Germinal center (tissue), 1 donor: ENCODE results near the gene ZFHX3.

Experiments used
- DNase-seq: peaks from one replicate; pipeline ENCODE4 v3.0.0; 2012; ENCODE audit warnings: mixed read lengths, low spot score

Gene ZFHX3

DNA sequence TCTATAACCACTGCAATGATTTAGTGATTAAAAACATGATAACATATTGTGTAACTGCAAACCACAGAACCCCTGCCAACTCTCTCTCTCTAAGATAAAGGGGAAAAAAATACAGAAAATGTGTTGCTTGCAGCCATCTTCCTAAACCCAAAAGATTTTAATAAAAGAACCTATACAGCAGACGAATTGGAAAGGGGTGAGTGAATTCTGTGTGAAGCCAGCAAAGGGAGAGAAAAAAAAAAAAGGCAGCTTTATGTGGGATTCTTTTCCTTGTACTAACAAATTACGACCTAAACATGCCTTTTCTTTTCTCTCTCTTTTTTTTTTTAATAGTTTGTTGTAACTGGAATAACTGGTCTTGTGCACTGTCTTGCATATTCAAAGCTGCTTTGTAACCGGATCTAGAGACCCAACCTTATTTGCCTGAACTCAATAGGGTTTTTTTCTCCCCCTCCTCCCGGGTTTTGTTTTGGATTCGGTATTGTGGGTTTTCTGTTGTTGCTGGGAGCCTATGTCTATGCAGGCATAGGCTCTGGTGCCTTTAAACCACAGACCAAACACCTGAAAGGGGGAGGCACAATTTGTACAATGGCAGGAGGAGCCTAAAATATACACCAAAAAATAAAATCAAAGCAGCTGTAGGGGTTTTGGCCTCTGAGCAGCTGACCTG, 7.0 kb upstream of the ZFHX3 start:
- DNase-seq: no peak

DNA sequence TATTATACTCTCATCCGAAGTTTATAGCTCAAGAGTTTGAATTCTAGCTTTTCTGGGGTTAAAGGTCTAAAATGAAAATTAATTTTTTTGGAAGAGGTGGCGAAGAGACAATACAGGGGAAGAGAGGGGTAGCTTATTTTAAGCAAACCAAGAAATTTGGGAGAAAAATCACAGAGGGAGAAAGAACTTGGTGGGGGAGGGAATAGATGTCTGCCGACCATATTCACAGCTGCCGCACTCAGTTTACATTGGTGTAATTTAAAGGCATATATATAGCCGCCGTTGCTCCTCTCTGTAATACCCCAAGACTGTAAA, 6.5 kb upstream of the ZFHX3 start:
- DNase-seq: no peak

- no peak for DNase-seq
Measured at GRCh38 chr16:73054125-73054484, 6.2 kb upstream of the ZFHX3 start.

DNA sequence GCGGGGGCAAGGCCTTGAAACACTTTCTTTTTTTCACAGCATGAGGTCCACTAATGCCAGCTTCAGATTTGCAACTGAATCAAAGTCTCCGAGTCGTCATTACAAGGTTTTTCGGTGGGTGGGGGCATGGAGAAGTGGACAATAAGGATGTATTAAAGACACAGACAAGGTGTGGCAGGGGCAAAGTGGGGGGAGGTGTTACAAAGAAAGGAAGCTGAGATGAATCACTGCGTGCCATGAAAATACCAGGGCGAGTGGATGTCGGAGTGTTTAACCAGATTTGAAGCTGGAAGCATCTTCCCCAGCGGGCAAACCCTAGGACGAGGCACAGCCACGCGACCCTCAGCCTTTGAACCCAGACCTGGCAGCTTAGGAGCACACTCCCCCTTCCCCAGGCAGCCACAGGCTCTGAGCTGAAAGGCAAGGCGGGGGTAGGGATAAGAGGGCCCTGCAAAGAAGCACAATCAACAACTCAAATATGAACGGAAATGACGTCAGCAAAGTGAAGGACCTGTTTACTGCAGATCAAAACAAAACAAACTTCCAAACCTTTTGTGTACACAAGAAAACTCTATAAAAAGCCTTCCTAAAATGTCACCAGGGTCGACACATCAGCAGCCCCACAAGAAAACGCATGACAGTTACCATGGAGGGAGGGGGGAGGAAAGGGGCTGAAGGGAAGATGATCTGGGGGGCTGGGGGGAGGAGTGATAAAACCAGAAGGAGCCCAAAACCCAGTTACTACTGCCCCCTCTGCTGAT, 5.6 kb upstream of the ZFHX3 start:
- DNase-seq: no peak

DNA sequence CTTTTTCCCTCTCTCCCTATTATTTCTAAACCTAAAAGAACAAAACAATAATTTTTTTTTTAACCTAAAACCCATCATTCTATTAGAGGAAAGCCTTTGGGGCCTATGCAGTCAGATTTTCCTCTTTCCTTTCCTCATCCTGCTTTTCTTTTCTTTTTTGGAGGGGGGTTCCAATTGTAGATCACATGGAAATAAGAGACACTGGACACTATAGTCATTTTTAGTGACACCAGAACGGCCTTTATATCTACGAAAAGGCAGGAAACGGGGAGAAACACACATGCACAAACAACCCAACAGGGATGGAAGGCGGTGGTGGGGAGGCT, 5.1 kb upstream of the ZFHX3 start:
- no peak for DNase-seq

GRCh38 chr16:73052576-73052975, 4.6 kb upstream of the ZFHX3 start:
- DNase-seq: no peak

- no peak for DNase-seq
Measured at GRCh38 chr16:73051961-73052360, 4.0 kb upstream of the ZFHX3 start.

GRCh38 chr16:73051226-73051625, 3.3 kb upstream of the ZFHX3 start:
- DNase-seq: no peak

DNA sequence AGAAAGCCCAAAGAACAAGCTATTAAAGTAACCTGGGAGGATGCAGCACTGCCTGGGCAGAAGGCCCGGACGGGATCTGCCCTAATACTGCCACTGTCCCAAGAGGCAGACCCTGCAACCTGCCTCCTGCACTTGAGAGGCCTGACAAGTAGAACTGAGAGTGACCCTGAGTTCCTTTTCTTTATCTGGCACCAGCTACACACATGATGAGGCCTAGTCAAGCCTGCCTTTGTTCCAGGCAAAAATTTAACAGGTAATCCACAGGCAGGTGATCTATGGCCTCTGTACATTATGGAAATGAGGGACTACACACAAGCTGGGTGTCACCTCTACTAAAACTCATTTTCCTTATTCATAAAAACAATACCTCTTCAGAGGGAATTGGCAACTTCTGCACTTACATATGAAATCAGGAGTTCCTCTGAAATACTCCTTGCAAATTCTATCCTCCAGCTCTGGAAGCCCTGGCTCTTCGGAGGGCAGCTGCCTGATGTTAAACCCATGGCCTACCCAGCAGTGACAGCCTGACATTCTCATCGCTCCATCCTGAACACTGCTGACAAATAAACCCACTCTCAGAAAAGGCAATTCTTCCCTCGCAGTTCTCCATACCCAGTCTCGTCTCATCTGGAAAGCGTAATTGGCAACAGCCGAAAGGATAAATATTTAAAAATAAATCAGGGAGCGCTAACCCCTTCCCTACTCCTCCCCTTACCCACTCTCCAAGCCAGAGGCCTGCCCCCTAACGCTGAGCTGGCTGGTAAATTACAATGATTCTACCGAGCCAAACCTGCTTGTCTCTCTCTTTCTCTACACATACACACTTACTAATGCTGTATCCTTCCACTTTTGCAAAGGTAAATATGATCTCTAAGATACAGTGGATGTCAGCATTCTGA, 2.5 kb upstream of the ZFHX3 start:
- no peak for DNase-seq

GRCh38 chr16:73049511-73049910, 1.6 kb upstream of the ZFHX3 start:
- DNase-seq: no peak

- no peak for DNase-seq
Measured at GRCh38 chr16:73049091-73049490, 1.2 kb upstream of the ZFHX3 start.

DNA sequence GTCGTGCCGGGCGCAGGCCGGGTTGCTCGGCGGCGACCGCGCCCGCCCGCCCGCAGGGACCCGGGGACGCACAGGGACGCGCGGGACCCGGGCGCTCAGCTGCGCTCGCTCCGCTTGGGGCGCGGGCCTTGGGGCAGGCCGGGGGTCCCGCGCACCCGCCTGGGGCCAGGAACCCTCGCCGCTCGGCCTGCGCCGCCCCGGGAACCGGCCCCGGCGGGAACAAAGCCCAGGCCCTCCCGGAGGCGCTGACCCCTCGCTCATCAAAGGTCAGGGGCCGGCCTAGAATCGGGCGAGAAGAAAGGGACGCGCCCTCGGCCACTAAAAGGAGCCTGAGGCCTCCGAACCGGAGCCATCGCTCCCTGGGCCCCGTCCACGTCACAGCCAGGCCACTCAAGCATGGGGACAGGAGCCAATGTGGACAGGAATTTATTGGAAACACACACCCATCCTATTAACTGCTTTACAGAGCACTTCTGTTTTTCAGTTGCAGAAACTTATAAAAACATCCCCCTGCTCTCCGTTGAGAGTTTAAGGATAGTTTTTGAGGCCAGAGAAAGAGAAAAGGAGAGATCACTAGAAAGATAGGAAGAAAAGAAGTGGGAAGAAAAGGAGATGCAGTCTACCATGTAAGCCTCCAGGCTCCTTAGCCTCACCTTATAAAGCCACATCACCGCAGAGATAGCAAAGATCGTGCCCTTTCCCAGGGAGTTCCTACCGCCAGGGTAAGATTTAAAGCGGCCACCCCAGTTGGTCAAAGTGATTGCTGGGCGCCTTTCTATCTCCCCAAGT, 558 bp upstream of the ZFHX3 start:
- no peak for DNase-seq

DNA sequence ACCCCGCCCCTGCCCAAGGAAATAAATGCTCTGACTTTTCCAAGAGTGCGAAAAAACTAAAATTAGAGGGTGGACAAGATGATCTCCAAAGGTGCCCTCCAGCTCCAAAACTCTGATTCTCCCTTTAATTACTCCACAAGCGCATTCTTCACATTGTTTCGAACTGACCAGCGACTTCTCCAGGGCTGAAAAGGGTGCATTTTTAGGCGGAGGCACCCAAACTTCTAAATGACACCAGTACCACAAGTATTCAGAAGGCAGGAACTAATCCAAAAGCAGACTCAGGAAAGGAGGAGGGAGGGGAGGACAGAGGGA, 750 bp downstream of the ZFHX3 start:
- no peak for DNase-seq

- no peak for DNase-seq
Measured at GRCh38 chr16:73046849-73047214, 1.1 kb downstream of the ZFHX3 start.

DNA sequence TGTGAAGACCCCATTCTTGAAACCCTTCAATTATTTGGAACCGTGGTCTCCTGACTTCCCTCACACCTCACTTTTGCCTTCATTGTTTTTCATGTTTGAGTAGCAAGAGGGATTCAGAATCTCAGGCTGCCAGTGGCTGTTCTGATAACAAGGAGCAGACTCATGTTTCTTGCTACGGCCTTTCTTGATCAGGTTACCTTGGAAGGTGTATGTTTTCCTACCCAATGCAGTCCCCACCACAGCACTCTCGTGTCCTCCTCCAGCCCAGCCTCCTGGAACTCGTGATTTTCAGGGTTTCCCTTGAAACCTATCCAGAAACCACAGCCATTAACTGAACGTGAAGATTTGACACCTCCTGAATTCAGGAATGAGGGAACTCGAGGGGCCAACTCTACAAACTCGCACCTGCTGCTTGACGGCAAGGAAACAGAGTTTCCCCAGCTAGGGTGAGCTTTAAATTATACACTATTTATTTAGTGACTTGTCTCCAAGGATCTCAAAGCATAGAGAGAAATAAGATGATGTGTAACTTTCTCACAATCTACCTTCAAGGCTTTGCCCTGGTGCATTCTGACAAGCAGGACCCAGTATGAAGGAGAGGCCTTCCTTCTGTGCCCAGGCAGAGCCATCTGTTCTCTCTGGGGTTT, 1.6 kb downstream of the ZFHX3 start:
- no peak for DNase-seq

DNA sequence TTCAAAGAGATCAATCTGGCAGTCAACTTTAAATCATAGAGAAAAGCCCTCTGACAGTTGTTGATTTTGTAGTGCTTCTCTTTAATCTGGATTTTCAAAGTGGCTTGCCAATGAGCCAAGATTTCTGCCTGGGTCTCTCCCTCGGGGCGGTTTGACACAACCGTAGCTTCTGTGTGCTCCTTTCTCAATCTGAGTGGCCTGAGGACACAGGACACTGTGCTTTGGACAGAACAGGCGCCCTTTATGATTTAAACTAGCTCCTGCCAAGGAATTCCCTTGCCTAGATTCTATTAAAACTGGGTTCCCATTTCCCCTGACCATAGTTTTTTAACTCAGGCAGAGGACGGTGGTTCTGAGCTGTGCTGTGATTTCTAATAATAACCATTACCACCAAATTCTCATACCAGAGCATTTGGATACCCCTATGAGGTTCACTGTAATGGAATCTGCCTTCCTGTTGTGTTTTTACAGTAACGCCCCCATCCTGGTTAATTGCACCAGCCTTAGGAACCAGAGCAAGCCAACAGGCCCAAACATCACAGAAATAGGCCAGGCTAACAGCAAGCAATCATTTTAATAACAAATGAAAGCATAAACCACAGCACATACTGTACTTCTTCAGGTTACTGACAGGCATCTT, 4.0 kb downstream of the ZFHX3 start:
- DNase-seq: no peak

DNA sequence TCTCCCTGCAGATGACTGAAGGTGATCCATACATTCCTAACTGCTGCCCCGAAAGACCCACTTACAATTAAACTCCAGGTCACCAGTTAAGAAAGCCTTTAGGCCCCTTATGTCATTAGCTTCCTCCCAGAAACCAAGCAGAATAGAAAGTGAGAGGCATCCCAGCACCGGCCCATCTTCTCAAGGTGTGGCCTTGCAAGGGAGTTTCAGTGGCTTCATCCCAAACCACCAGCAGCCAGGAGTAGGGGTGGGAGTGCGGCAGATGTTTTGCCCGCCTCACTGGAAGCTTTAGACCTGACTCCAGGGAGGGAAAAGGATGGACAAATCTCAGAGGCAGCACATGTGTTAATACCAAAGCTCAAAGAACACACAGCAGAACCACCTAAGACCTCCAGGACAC, 5.1 kb downstream of the ZFHX3 start:
- DNase-seq: no peak

- no peak for DNase-seq
Measured at GRCh38 chr16:73041676-73042075, 6.3 kb downstream of the ZFHX3 start.

GRCh38 chr16:73040735-73041402, 7.1 kb downstream of the ZFHX3 start:
- no peak for DNase-seq

GRCh38 chr16:73040136-73040535, 7.8 kb downstream of the ZFHX3 start:
- no peak for DNase-seq
